HG03097 (cell line): ENCODE measurements around the gene TMEFF1.
A peak's percentile ranks its signal among the peaks of the same experiment; 100 is the strongest.
"Not testable (repeated sequence)": the region's sequence is repeated elsewhere in the genome, so short reads cannot be mapped to it uniquely, and the experiment has no call there.

Source experiments
- ATAC-seq: cut with Tn5 transposase; IDR thresholded peaks from one replicate; pipeline ENCODE4 v1.9.1; 2021; ENCODE audit not compliant: unreplicated experiment, low FRiP score

The TMEFF1 gene

GRCh38 chr9:100472788-100473275, at the start of gene TMEFF1:
Gene TMEFF1, plus strand, starts transcription at chr9:100473149. Its CDS starts 396 bp downstream, at chr9:100473545.
- ATAC-seq, result no peak

GRCh38 chr9:100425758-100426157, 47.2 kb upstream of the TMEFF1 start:
- ATAC-seq, result no peak

DNA sequence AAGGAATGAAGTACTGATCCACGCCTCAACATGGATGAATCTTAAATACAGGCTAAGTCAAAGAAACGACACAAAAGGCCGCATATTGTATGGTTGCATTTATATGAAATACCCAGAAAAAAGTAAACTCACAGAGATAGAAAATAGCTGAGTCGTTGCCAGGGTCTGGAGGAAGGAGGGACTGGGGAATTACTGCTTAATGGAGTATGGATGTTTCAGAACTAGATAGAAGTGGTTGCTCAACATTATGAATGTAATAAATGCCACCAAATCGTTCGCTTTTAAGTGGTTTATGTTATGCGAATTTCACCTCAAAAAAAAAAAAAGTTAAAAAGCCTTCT, 46.8 kb upstream of the TMEFF1 start:
- no peak for ATAC-seq

DNA sequence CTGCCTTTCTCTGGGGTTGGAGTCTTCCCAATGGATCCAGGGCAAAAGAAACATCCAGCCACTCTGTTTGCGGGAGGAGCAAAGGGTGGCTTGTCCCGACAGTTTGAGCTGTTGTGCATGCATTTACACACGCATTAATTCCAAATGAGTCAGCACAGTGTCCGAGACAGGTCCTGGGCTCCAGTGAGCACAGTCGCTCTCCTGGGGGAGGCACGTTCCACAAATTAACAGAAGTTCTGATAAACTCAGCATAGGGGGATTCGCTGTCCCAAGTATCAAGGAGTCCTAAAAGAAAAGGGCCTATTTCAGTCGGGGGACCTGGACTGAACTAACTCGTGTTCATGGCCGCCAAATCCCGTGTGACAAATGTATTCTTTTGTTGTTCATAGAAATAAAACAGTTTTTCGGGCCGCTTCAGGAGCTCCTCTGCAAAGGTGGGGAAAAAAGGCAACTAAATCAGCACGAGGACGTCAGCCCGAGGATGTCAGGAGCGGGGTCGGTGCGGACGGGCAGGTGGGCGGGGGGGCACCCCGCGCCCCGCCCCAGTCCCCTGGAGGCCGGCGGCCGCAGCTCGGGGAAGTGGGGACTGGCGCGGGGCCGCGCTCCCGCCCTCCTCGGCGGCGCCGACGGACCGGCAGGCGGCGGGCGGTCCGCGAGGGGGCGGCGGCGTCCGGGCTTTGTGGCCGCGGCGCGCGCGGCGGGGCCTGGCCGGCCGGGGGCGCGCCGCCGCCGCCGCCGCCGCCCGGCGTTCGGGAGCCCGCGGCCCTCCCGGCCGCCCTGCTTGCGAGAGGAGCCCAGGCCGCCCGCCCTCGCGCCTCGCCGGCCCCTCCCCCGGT, 46.2 kb upstream of the TMEFF1 start, which contains the start of gene MSANTD3:
Gene MSANTD3 (plus strand): TSS at position 614 of the 836 bp plus-strand sequence. CDS start 14,796 bp downstream, outside the sequence.
- ATAC-seq, result peak; percentile 77

DNA sequence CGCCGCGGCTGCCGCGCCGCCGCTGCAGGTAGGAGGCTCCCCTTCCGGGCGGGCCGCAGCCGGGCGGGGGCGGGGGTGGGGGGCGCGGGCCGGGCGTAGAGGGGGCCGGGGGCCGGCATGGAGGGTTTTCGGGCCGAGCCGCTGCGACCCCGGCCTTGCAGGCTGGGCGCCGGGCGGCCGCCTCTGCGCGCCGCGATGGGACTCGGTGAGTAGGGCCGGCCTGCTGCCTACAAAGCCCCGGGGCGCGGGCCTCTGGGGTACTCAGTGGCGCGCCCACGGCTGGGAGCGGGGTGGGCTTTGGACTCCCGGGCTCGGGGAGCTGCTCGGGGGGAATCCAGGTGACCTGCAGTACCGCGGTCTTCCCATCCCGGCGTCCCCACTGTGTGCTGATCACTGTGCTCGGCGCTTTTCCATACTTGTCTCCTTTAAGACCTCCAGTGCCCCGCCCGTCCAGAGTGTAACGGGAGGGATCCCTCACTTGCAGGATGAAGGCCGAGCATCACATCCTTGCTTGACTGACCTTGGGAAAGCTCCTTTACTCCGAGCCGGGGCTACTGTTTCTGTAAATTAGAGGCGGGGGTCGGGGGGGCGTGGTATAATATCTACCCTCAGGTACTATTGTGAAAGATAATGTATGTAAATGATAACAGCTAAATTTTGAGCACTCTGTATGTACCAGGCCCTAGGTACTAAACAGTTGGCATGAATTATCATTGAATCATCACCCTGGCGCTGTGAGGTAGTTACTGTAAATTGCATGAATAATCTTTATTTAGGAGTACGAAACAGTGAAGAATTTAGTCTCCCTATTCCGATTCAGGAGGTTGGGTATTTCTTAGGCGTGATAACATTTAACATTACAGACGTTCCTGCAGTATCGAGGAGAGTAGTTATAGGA, 45.3 kb upstream of the TMEFF1 start:
- ATAC-seq, result peak; percentile 45

DNA sequence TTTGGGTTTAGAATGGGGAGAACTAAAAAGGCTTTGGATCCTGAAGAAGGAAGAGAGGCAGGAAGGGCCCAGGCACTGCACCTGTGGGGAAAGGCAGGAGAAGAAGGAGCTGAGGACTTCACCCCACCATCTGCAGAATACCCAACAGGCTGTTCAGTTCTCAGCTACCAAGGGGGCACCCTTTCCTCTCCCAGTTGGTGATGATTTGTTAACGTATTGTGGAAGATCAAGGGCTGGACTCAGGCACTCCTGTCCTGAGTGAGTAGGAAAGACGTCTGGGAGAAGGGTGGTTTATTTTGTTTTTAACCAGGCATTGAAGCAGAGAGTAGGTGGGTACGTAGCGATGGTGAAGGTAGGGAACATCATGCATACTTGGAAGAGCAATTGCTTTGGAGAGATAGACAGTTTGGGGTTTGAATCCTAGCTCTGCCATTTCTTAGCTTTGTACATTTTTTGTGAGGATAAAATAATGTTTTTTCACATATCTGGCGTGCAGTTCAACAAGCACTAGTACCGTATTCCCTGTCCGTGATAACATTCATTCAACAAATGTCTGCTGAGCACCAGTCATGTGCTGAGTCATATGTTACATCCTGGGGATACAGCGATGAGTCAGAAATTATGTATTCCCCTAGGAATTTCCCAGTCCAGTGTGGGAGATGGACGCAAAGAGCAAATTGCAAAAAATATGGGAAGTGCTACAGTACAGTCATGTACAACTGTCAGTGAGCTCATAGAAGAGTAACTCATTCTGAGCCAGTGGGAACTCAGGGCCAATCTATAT, 43.9 kb upstream of the TMEFF1 start:
- no peak for ATAC-seq

DNA sequence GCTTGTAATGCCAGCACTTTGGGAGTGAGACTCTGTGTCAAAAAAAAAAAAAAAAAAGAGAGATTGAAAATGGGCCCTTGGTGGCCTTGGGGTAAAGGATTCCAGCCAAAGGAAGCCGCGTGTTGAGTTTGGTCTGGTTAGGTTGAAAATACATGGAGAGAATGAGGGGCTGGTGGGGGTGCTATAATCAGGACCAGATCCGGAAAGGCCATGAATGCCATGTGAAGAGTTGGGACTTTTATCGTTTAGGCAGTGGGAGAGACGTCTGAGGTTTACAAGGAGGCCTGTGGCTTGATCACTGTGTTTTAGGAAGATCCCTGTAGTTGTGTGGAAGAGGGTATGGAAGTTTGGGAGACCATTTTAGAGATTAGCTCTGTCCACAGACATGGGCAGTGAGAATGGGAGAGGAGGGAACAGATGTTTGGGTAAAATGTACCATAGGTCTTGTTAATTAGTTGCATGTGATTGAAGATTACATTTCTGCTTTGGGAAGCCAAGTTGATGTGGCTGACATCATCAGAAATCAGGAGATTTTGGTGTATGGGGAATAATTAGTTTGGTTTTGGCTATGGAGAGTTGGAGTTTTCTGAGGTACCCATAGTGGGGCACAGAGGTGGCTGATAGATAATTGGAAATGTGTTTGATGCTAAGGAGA, 42.5 kb upstream of the TMEFF1 start:
- ATAC-seq, result no peak

DNA sequence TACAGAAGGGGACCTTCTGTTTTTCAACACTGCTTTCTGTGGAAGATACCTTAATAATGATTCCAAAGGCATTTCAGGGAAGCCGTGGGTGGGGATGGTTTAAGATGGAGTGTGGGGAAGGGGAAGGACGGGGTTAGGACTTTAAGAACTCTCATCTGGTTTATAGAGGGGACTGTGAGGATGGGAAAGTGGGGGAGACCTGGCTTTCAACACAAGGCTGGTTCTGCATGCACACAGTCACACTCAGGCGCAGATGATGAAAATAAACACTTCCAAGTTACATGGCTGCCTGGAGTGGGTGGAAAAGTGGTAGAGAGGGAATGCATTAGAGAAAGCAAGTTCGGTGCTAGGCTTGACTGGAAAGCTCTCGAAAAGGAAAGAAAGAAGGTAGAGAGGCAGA, 41.1 kb upstream of the TMEFF1 start:
- no peak for ATAC-seq

GRCh38 chr9:100432736-100433135, 40.2 kb upstream of the TMEFF1 start:
- no peak for ATAC-seq

GRCh38 chr9:100436571-100436970, 36.4 kb upstream of the TMEFF1 start:
- ATAC-seq, result no peak

GRCh38 chr9:100437860-100438805, 34.8 kb upstream of the TMEFF1 start:
- no peak for ATAC-seq

DNA sequence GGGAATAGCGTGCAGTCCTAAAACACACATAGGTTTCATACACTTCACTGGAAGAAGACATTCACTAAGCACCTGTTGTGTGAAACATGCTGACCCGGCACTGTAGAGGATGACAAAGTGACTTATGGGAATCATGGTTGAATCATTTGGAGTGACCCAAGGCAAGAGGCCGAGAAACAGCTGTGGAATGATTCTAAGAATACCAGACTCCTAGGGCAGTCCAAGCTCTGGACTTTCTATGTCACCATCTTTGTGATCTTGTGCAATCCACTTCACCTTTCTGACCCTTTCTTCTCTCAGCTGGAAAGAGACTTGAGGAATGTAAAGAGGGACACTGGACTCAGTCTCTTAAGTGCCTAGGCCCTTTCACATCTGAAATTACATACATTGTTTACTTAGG, 32.9 kb upstream of the TMEFF1 start:
- ATAC-seq, result no peak

- not testable (repeated sequence) for ATAC-seq
Observed at GRCh38 chr9:100440487-100440886, 32.5 kb upstream of the TMEFF1 start.

DNA sequence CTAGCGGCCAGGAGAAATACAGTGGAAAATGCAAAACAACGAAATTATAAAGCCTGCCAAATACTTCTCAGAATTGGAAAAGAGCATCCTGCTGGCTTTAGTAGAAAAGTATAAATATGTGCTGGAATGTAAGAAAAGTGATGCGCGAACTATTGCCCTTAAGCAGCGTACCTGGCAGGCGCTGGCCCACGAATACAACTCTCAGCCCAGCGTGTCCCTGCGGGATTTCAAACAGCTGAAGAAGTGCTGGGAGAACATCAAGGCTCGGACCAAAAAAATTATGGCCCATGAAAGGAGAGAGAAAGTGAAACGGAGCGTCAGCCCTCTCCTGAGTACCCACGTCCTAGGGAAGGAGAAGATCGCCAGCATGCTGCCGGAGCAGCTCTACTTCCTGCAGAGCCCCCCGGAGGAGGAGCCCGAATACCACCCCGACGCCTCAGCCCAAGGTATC, 31.0 kb upstream of the TMEFF1 start:
- no peak for ATAC-seq

DNA sequence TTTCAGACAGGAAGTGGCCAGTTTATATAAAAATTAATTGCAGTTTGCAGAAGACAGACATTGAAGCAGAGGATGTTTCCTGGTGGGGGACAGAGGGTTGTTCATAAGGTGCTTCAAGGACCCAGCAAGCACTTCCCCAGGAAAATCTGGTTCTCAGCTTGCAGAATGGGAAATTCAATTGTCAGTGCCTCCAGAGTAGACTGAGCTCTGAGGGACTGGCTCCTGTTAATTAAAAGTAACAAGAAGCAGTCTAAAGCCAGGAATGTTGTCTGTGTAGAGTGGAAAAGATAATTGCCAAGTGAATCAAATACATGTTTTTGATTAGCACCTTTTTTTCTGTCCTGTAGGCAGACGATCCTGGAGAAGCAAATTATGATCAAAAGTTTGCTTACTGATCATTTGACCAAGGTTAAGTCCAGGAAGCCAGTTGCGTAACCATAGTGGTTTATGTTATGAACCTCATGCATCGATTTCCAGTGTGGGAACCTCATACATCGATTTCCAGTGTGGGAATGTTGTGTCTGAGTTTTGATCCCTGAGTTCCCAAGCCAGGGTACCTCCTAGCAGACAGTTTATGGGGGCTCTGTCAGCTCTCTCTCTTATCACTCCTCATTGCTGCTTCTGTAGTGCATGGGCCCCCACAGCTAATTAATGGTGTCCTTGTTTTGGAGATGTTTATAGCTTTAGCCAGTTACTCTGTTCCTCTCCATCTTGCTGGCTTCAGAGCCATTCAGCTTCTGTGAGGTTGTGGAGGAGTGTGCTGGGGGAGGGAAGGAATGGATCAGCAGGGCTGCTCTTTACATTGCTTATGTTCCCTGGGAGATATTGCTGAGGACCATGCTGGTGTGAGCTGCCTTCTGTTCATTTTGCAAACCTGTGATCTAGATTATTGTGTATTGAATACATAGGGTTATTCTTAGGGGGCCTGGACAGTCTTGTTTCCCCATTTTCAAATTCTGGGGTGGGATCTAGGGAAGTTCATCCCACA, 28.9 kb upstream of the TMEFF1 start:
- no peak for ATAC-seq

DNA sequence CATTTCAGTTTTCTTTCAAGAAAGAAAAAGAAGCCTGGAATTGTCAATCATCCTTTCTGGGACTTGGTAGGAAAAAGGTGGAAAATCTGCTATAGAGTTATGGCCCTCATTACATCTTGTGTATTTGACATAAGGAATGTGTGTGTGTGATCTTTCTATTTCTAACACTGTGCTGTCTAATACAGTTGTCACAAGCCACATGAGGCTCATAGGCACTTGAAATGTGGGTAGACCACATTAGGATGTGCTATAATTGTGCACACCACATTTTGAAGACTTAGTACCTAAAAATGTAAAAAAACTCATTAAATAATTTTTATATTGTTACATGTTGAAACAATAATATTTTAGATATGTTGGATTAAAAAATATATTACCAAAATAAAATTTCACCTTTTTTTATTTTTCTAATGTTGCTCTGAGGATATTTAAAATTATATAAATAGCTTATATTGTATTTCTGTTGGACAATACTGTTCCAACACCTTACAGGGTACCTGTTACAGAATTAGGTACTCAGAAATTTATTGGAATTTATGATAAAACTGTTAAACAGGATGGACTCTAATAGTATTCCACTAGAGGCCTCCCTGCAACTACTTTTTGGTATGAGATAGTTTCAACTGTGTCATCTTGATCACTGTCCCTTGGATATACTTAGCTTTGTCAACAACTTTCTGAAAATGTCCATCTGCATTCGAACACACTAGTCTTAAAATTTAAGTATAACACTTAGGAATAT, 27.6 kb upstream of the TMEFF1 start:
- ATAC-seq, result no peak
